Measurements from ENCODE around the gene ORMDL1.

The ORMDL1 gene

DNA sequence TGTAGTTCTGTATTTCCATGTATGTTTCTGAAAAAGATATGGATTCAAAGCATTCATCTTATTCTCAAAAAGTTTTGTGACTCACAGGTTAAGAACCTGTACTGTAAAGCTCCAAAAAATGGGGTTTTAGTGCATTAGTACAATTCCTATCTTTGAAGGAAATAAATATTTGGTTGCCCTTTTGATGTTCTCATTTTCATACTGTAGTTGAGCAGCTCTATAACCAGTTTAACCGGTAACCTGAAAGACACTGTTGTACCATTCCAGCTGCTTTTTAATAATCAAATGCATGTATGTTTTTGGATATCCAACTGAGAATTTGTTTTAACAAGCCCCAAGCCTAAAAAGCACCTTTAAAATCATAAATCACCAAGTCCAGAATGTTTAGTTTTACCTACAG, 11.9 kb downstream of the ORMDL1 start:
- Histone ChIP-seq H2AFZ (ENCODE audit: low read length) (no peak overlapping the region), H4K20me1 (ENCODE audit: insufficient read depth, low read length, poor library complexity, severe bottlenecking) (peaks cover 2% of the 10 kb centered on the region), H3K79me2 (ENCODE audit: insufficient read depth, low read length) (peaks cover 8% of the 10 kb centered on the region), H3K27me3 (ENCODE audit: insufficient read depth, low read length, poor library complexity, severe bottlenecking) (no peaks in the 10 kb centered on the region), H3K9ac (ENCODE audit: low read depth, low read length, poor library complexity, severe bottlenecking) (peak overlapping the region; percentile 14), H3K9me3 (ENCODE audit: insufficient read depth, low read depth, low read length) (no peaks in the 10 kb centered on the region), H3F3A (ENCODE audit: low read depth) (no peaks in the 10 kb centered on the region), H3K4me1 (ENCODE audit: insufficient read depth, low read length, poor library complexity, severe bottlenecking) (no peaks in the 10 kb centered on the region), H3K4me3 (ENCODE audit: low read length, poor library complexity, severe bottlenecking) (no peak overlapping the region), H3K36me3 (ENCODE audit: insufficient read depth, low read length) (peaks cover 65% of the 10 kb centered on the region), H3K4me2 (ENCODE audit: low read depth, low read length, poor library complexity, severe bottlenecking) (no peak overlapping the region), H3K9me2 (replicated peaks; ENCODE audit: low read depth, low read length) (no peaks in the 10 kb centered on the region)
- no peak for TF ChIP-seq EZH2phosphoT487 (IDR thresholded peaks at IDR 0.05; ENCODE audit: borderline replicate concordance)
- TF ChIP-seq, protein P1, sequence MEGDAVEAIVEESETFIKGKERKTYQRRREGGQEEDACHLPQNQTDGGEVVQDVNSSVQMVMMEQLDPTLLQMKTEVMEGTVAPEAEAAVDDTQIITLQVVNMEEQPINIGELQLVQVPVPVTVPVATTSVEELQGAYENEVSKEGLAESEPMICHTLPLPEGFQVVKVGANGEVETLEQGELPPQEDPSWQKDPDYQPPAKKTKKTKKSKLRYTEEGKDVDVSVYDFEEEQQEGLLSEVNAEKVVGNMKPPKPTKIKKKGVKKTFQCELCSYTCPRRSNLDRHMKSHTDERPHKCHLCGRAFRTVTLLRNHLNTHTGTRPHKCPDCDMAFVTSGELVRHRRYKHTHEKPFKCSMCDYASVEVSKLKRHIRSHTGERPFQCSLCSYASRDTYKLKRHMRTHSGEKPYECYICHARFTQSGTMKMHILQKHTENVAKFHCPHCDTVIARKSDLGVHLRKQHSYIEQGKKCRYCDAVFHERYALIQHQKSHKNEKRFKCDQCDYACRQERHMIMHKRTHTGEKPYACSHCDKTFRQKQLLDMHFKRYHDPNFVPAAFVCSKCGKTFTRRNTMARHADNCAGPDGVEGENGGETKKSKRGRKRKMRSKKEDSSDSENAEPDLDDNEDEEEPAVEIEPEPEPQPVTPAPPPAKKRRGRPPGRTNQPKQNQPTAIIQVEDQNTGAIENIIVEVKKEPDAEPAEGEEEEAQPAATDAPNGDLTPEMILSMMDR (conservative IDR thresholded peaks at IDR 0.05; ENCODE audit: low read length), result no peak

DNA sequence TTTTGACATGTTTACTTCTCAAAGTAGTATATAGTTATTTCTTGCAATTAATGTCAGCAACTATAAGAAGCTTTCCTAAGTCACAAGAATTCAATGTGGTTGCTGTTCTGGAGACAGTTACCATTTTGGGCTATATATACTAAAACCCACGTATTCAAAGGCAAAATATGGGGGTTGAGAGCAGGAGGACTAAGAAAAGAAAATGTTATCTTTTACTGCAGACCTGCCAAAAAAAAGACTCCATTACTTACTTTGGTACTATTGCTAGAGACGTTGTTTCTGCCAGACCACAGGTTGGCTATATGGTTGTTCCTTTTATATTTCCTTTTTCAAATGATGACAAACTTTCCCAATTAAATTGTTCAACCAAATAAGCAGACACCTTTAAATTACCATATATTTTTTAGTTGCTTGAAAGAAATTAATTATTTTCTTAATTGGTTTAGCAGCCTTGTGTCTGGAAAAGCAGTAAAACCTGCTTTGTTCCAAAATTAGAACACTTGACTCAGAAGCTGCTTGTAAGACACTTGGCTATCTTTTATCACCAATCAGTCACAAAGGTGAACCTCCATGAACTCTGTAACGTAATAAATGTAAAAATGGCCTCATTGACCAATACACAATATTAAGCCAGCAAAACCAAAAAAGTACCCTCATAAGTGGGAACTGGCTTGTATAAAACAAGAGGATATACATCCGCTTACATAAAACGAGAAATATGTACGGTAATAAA, 13.4 kb downstream of the ORMDL1 start:
- Histone ChIP-seq H3K9me2 (replicated peaks; ENCODE audit: low read depth, low read length) (no peaks in the 10 kb centered on the region), H3K79me2 (ENCODE audit: insufficient read depth, low read length) (no peaks in the 10 kb centered on the region; the same call in 1 of the 2 replicates), H3K9ac (ENCODE audit: low read depth, low read length, poor library complexity, severe bottlenecking) (no peak overlapping the region), H3K9me3 (ENCODE audit: insufficient read depth, low read depth, low read length) (no peaks in the 10 kb centered on the region), H4K20me1 (ENCODE audit: insufficient read depth, low read length, poor library complexity, severe bottlenecking) (no peaks in the 10 kb centered on the region), H3K4me1 (ENCODE audit: insufficient read depth, low read length, poor library complexity, severe bottlenecking) (no peaks in the 10 kb centered on the region), H3K4me2 (ENCODE audit: low read depth, low read length, poor library complexity, severe bottlenecking) (no peak overlapping the region), H3K4me3 (ENCODE audit: low read length, poor library complexity, severe bottlenecking) (no peak overlapping the region), H2AFZ (ENCODE audit: low read length) (no peak overlapping the region), H3F3A (ENCODE audit: low read depth) (no peaks in the 10 kb centered on the region), H3K27me3 (ENCODE audit: insufficient read depth, low read length, poor library complexity, severe bottlenecking) (no peaks in the 10 kb centered on the region), H3K36me3 (ENCODE audit: insufficient read depth, low read length) (peaks cover 69% of the 10 kb centered on the region)
- TF ChIP-seq, protein P1 (conservative IDR thresholded peaks at IDR 0.05; ENCODE audit: low read length), result no peak
- TF ChIP-seq EZH2phosphoT487 (IDR thresholded peaks at IDR 0.05; ENCODE audit: borderline replicate concordance), result no peak

DNA sequence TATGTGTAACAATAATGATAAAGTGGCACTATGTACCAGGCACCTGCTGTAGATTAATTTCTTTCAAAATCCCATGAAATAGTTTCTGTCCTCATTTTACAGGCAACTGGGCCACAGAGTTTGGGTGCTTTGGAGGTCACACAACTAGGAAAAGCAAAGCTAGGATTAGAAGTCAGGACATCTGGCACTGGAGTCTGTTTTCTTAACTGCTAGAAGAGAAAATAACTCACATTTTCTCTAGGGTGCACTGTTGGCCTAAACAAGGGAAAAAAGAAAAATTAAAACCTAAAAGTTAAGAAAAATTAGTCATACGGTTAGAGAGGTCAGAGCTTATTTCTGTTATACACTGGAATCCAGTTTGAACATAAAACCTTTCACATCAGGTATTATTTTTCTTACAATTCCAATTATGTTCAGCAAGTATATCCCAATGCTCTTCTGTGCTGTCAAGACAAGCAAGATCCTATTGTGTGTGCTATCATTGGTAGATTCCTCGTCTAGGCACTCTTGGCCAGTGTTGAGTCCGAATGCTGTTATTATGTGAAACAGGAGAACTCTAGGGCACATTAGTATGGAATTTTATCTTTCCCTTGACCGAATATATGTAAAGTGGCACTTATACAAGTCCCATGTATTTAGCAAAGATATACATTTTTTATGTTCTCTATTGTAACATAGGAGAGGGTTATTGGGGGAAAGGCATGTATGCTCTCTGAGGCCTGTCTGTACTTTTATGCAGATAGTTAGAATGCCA, 20.1 kb downstream of the ORMDL1 start:
- TF ChIP-seq, protein P1 (conservative IDR thresholded peaks at IDR 0.05; ENCODE audit: low read length), result peak; percentile 37
- TF ChIP-seq EZH2phosphoT487 (IDR thresholded peaks at IDR 0.05; ENCODE audit: borderline replicate concordance), result no peak
- H3K4me3 ChIP-seq (ENCODE audit: low read length, poor library complexity, severe bottlenecking), result peak overlapping the region; percentile 95
- peak overlapping the region; percentile 92 for H3K4me2 ChIP-seq (ENCODE audit: low read depth, low read length, poor library complexity, severe bottlenecking)
- H2AFZ ChIP-seq (ENCODE audit: low read length), result no peak overlapping the region
- peaks cover 17% of the 10 kb centered on the region for H3K4me1 ChIP-seq (ENCODE audit: insufficient read depth, low read length, poor library complexity, severe bottlenecking)
- H4K20me1 ChIP-seq (ENCODE audit: insufficient read depth, low read length, poor library complexity, severe bottlenecking), result no peaks in the 10 kb centered on the region
- peaks cover 13% of the 10 kb centered on the region; the same call in 1 of the 2 replicates for H3K36me3 ChIP-seq (ENCODE audit: insufficient read depth, low read length)
- no peaks in the 10 kb centered on the region for H3K9me3 ChIP-seq (ENCODE audit: insufficient read depth, low read depth, low read length)
- no peaks in the 10 kb centered on the region for H3K9me2 ChIP-seq (replicated peaks; ENCODE audit: low read depth, low read length)
- H3F3A ChIP-seq (ENCODE audit: low read depth), result peaks cover 3% of the 10 kb centered on the region; the same call in 1 of the 2 replicates
- H3K9ac ChIP-seq (ENCODE audit: low read depth, low read length, poor library complexity, severe bottlenecking), result peak overlapping the region; percentile 90
- no peaks in the 10 kb centered on the region for H3K27me3 ChIP-seq (ENCODE audit: insufficient read depth, low read length, poor library complexity, severe bottlenecking)
- H3K79me2 ChIP-seq (ENCODE audit: insufficient read depth, low read length), result peaks cover 10% of the 10 kb centered on the region

Measured in Loucy (cell line).